Measurements from ENCODE around the gene CD37. TPM values are rescaled to one million over a fixed set of nuclear protein-coding genes. Genes with fewer than 3 reads are reported as not detected.

Gene CD37
- total RNA-seq, 1 donor from 2014 or later, result not detected

GRCh38 chr19:49333418-49333805 lies 1.8 kb upstream of the CD37 start:
- Histone ChIP-seq H3K27me3 (ENCODE audit: control insufficient read depth, insufficient read depth, low read length) (peaks cover 2% of the 10 kb centered on the region), H3K36me3 (ENCODE audit: control insufficient read depth, insufficient read depth, low read length) (no peaks in the 10 kb centered on the region), H3K4me3 (ENCODE audit: low read depth, low read length) (no peak overlapping the region)
- DNase-seq (ENCODE audit: low read depth) (peak; percentile 10), FAIRE-seq (no peak)
- TF ChIP-seq, protein P1, sequence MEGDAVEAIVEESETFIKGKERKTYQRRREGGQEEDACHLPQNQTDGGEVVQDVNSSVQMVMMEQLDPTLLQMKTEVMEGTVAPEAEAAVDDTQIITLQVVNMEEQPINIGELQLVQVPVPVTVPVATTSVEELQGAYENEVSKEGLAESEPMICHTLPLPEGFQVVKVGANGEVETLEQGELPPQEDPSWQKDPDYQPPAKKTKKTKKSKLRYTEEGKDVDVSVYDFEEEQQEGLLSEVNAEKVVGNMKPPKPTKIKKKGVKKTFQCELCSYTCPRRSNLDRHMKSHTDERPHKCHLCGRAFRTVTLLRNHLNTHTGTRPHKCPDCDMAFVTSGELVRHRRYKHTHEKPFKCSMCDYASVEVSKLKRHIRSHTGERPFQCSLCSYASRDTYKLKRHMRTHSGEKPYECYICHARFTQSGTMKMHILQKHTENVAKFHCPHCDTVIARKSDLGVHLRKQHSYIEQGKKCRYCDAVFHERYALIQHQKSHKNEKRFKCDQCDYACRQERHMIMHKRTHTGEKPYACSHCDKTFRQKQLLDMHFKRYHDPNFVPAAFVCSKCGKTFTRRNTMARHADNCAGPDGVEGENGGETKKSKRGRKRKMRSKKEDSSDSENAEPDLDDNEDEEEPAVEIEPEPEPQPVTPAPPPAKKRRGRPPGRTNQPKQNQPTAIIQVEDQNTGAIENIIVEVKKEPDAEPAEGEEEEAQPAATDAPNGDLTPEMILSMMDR (IDR thresholded peaks at IDR 0.05; ENCODE audit: insufficient read depth, low read length, severe bottlenecking), result no peak

- no peak for FAIRE-seq
These were observed 1.4 kb upstream of the CD37 start for GRCh38 chr19:49333811-49334288.

DNA sequence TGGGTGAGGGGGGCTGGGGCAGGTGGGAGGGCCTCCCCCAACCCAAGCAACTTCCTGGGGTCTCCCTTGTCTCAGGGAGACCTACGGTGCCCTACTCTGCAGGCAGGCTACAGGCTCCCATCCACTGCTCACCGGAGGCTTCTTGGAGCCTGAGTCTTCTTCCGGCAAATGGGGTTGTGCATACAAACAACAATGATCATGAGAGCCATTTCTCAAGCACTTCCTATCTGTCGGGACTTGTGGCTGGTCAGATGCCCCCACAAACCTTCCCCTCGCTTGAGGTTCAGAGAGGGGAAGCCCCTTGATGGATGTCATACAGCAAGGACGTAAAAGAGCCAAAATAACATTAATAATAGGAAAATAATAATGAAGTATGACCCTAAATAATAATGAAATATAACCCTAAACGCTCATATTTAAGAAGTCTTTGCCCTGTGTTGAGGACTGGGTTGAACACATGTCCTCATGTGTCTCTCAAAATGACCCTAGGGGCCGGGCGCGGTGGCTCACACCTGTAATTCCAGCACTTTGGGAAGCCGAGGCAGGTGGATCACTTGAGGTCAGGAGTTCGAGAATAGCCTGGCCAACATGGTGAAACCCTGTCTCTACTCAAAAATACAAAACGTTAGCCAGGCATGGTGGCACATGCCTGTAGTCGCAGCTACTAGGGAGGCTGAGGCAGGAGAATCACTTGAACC lies 727 bp downstream of the CD37 start:
- Histone ChIP-seq H3K4me3 (ENCODE audit: low read depth, low read length) (no peak overlapping the region), H3K27me3 (ENCODE audit: control insufficient read depth, insufficient read depth, low read length) (peaks cover 2% of the 10 kb centered on the region), H3K36me3 (ENCODE audit: control insufficient read depth, insufficient read depth, low read length) (no peaks in the 10 kb centered on the region)
- FAIRE-seq, result no peak
- TF ChIP-seq, protein P1 (IDR thresholded peaks at IDR 0.05; ENCODE audit: insufficient read depth, low read length, severe bottlenecking), result no peak
- DNase-seq (ENCODE audit: low read depth), result no peak

More at GRCh38 chr19:49333811-49334288, 1.4 kb upstream of the CD37 start:
- Histone ChIP-seq H3K27me3 (ENCODE audit: control insufficient read depth, insufficient read depth, low read length) (peaks cover 2% of the 10 kb centered on the region), H3K36me3 (ENCODE audit: control insufficient read depth, insufficient read depth, low read length) (no peaks in the 10 kb centered on the region), H3K4me3 (ENCODE audit: low read depth, low read length) (no peak overlapping the region)
- no peak for DNase-seq (ENCODE audit: low read depth)
- TF ChIP-seq, protein P1 (IDR thresholded peaks at IDR 0.05; ENCODE audit: insufficient read depth, low read length, severe bottlenecking), result no peak

- Histone ChIP-seq H3K4me3 (ENCODE audit: low read depth, low read length) (no peak overlapping the region), H3K36me3 (ENCODE audit: control insufficient read depth, insufficient read depth, low read length) (peaks cover 2% of the 10 kb centered on the region), H3K27me3 (ENCODE audit: control insufficient read depth, insufficient read depth, low read length) (peaks cover 2% of the 10 kb centered on the region)
- DNase-seq (ENCODE audit: low read depth) (no peak), FAIRE-seq (no peak)
- TF ChIP-seq, protein P1 (IDR thresholded peaks at IDR 0.05; ENCODE audit: insufficient read depth, low read length, severe bottlenecking), result no peak
These were observed 1.5 kb downstream of the CD37 start for GRCh38 chr19:49336482-49337266.

DNA sequence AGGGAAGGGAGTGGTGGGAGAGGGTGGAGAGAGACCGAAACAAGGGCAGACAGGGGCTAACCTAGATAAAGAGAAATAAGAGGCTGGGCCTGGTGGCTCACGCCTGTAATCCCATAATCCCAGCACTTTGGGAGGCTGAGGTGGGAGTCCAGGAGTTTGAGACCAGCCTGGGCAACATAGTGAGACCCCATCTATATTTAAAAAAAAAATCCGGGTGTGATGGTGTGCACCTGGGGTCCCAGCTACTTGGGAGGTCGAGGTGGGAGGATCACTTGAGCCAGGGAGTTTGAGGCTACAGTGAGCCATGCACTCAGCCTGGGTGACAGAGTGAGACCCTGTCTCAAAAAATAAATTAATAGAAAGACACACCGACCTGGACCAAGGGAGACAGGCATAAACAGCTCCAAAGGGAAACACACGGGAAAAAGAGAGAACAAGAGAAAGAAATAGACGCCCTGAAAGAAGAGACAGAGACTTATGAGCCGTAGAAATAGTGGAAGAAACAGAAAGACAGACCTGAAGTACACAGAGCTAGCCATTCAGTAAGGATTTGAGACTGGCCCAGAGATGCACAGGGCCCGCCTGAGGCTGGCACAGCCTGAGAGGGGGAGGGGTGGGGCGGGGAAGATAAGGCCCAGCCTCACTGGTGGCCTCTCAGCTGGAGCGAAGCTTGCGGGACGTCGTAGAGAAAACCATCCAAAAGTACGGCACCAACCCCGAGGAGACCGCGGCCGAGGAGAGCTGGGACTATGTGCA lies 2.2 kb downstream of the CD37 start:
- no peak for FAIRE-seq
- TF ChIP-seq, protein P1 (IDR thresholded peaks at IDR 0.05; ENCODE audit: insufficient read depth, low read length, severe bottlenecking), result no peak
- Histone ChIP-seq H3K36me3 (ENCODE audit: control insufficient read depth, insufficient read depth, low read length) (peaks cover 7% of the 10 kb centered on the region), H3K4me3 (ENCODE audit: low read depth, low read length) (no peak overlapping the region), H3K27me3 (ENCODE audit: control insufficient read depth, insufficient read depth, low read length) (peaks cover 2% of the 10 kb centered on the region)
- DNase-seq (ENCODE audit: low read depth), result no peak

Data from bronchial epithelial cell (primary cell).